ENCODE data around the gene AFAP1L2.

The AFAP1L2 gene

GRCh38 chr10:114404171-114405010 lies at the start of gene AFAP1L2:
Gene AFAP1L2 (minus strand): TSS chr10:114404502. CDS start chr10:114404455, 47 bp downstream.
- Mint-ChIP-seq H3K9me3 (ENCODE audit: low read depth) (peaks cover 5% of the 10 kb centered on the region), H3K27me3 (peaks cover 34% of the 10 kb centered on the region), H3K4me3 (peak within 1 kb of the TSS; percentile 59), H3K4me1 (ENCODE audit: low read depth) (peaks cover 8% of the 10 kb centered on the region), H3K36me3 (no peaks in the 10 kb centered on the region), H3K27ac (no peak within 1 kb of the TSS)

- H3K4me3 Mint-ChIP-seq, result no peak overlapping the region
- H3K27ac Mint-ChIP-seq, result peak overlapping the region; percentile 30
- H3K36me3 Mint-ChIP-seq, result peaks cover 4% of the 10 kb centered on the region
- no peaks in the 10 kb centered on the region for H3K9me3 Mint-ChIP-seq (ENCODE audit: low read depth)
- H3K27me3 Mint-ChIP-seq, result no peaks in the 10 kb centered on the region
- H3K4me1 Mint-ChIP-seq (ENCODE audit: low read depth), result peaks cover 35% of the 10 kb centered on the region
These were observed 49.3 kb upstream of the AFAP1L2 start for GRCh38 chr10:114453576-114453975.

- no peaks in the 10 kb centered on the region for H3K9me3 Mint-ChIP-seq (ENCODE audit: low read depth)
- H3K4me3 Mint-ChIP-seq, result no peak overlapping the region
- peaks cover 18% of the 10 kb centered on the region for H3K4me1 Mint-ChIP-seq (ENCODE audit: low read depth)
- peaks cover 2% of the 10 kb centered on the region for H3K36me3 Mint-ChIP-seq
- H3K27ac Mint-ChIP-seq, result peak overlapping the region; percentile 54
- no peaks in the 10 kb centered on the region for H3K27me3 Mint-ChIP-seq
These were observed 44.6 kb upstream of the AFAP1L2 start for GRCh38 chr10:114448897-114449296.

- Mint-ChIP-seq H3K36me3 (no peaks in the 10 kb centered on the region), H3K4me1 (ENCODE audit: low read depth) (peaks cover 3% of the 10 kb centered on the region), H3K9me3 (ENCODE audit: low read depth) (no peaks in the 10 kb centered on the region), H3K4me3 (no peak overlapping the region), H3K27ac (peak overlapping the region; percentile 74), H3K27me3 (no peaks in the 10 kb centered on the region)
These were observed 41.0 kb upstream of the AFAP1L2 start for GRCh38 chr10:114445332-114445731.

GRCh38 chr10:114444819-114445218 lies 40.5 kb upstream of the AFAP1L2 start:
- H3K9me3 Mint-ChIP-seq (ENCODE audit: low read depth), result no peaks in the 10 kb centered on the region
- no peaks in the 10 kb centered on the region for H3K36me3 Mint-ChIP-seq
- H3K4me3 Mint-ChIP-seq, result no peak overlapping the region
- H3K4me1 Mint-ChIP-seq (ENCODE audit: low read depth), result peaks cover 3% of the 10 kb centered on the region
- no peaks in the 10 kb centered on the region for H3K27me3 Mint-ChIP-seq
- peak overlapping the region; percentile 74 for H3K27ac Mint-ChIP-seq

- H3K9me3 Mint-ChIP-seq (ENCODE audit: low read depth), result no peaks in the 10 kb centered on the region
- no peak overlapping the region for H3K4me3 Mint-ChIP-seq
- H3K4me1 Mint-ChIP-seq (ENCODE audit: low read depth), result peaks cover 1% of the 10 kb centered on the region
- no peak overlapping the region for H3K27ac Mint-ChIP-seq
- H3K36me3 Mint-ChIP-seq, result peaks cover 4% of the 10 kb centered on the region
- no peaks in the 10 kb centered on the region for H3K27me3 Mint-ChIP-seq
These were observed 37.9 kb upstream of the AFAP1L2 start for GRCh38 chr10:114442091-114442630.

GRCh38 chr10:114441107-114441506 lies 36.8 kb upstream of the AFAP1L2 start:
- H3K4me3 Mint-ChIP-seq, result no peak overlapping the region
- H3K4me1 Mint-ChIP-seq (ENCODE audit: low read depth), result peaks cover under 1% of the 10 kb centered on the region
- H3K27ac Mint-ChIP-seq, result peak overlapping the region; percentile 77
- H3K36me3 Mint-ChIP-seq, result peaks cover 4% of the 10 kb centered on the region
- H3K27me3 Mint-ChIP-seq, result no peaks in the 10 kb centered on the region
- no peaks in the 10 kb centered on the region for H3K9me3 Mint-ChIP-seq (ENCODE audit: low read depth)

- H3K36me3 Mint-ChIP-seq, result peaks cover 4% of the 10 kb centered on the region
- peak overlapping the region; percentile 56 for H3K27ac Mint-ChIP-seq
- H3K27me3 Mint-ChIP-seq, result no peaks in the 10 kb centered on the region
- H3K4me1 Mint-ChIP-seq (ENCODE audit: low read depth), result peaks cover 3% of the 10 kb centered on the region
- H3K9me3 Mint-ChIP-seq (ENCODE audit: low read depth), result no peaks in the 10 kb centered on the region
- no peak overlapping the region for H3K4me3 Mint-ChIP-seq
These were observed 33.4 kb upstream of the AFAP1L2 start for GRCh38 chr10:114437473-114438292.

- Mint-ChIP-seq H3K27me3 (no peaks in the 10 kb centered on the region), H3K27ac (no peak overlapping the region), H3K4me3 (no peak overlapping the region), H3K36me3 (peaks cover 7% of the 10 kb centered on the region), H3K9me3 (ENCODE audit: low read depth) (no peaks in the 10 kb centered on the region), H3K4me1 (ENCODE audit: low read depth) (peaks cover 3% of the 10 kb centered on the region)
These were observed 32.6 kb upstream of the AFAP1L2 start for GRCh38 chr10:114436941-114437340.

- Mint-ChIP-seq H3K4me1 (ENCODE audit: low read depth) (peaks cover 3% of the 10 kb centered on the region), H3K27ac (peak overlapping the region; percentile 28), H3K9me3 (ENCODE audit: low read depth) (no peaks in the 10 kb centered on the region), H3K27me3 (no peaks in the 10 kb centered on the region), H3K4me3 (no peak overlapping the region), H3K36me3 (peaks cover 18% of the 10 kb centered on the region)
These were observed 28.3 kb upstream of the AFAP1L2 start for GRCh38 chr10:114432566-114433093.

- Mint-ChIP-seq H3K4me3 (no peak overlapping the region), H3K4me1 (ENCODE audit: low read depth) (peaks cover 3% of the 10 kb centered on the region), H3K36me3 (peaks cover 17% of the 10 kb centered on the region), H3K27me3 (no peaks in the 10 kb centered on the region), H3K9me3 (ENCODE audit: low read depth) (no peaks in the 10 kb centered on the region), H3K27ac (peak overlapping the region; percentile 30)
These were observed 27.3 kb upstream of the AFAP1L2 start for GRCh38 chr10:114431414-114432135.

GRCh38 chr10:114430688-114431413 lies 26.5 kb upstream of the AFAP1L2 start:
- Mint-ChIP-seq H3K4me3 (no peak overlapping the region), H3K36me3 (peaks cover 17% of the 10 kb centered on the region), H3K27ac (peak overlapping the region; percentile 23), H3K9me3 (ENCODE audit: low read depth) (no peaks in the 10 kb centered on the region), H3K4me1 (ENCODE audit: low read depth) (peaks cover 3% of the 10 kb centered on the region), H3K27me3 (no peaks in the 10 kb centered on the region)

- H3K27me3 Mint-ChIP-seq, result no peaks in the 10 kb centered on the region
These were observed 25.5 kb upstream of the AFAP1L2 start for GRCh38 chr10:114429581-114430335.

More at GRCh38 chr10:114429581-114430335, 25.5 kb upstream of the AFAP1L2 start:
- Mint-ChIP-seq H3K36me3 (peaks cover 17% of the 10 kb centered on the region), H3K9me3 (ENCODE audit: low read depth) (no peaks in the 10 kb centered on the region), H3K27ac (peak overlapping the region; percentile 23), H3K4me1 (ENCODE audit: low read depth) (peaks cover 3% of the 10 kb centered on the region), H3K4me3 (no peak overlapping the region)

Data from activated naive CD8-positive, alpha-beta T cell (primary cell).